HG03342 (cell line): Measurements from ENCODE around the gene MEST.
"Not testable (repeated sequence)": the region's sequence is repeated elsewhere in the genome, so short reads cannot be mapped to it uniquely, and the experiment has no call there.

Source experiments
- ATAC-seq: cut with Tn5 transposase; IDR thresholded peaks from one replicate; pipeline ENCODE4 v1.9.1; 2021; ENCODE audit warnings: mild to moderate bottlenecking, moderate library complexity; ENCODE audit not compliant: unreplicated experiment

The MEST gene

GRCh38 chr7:130491841-130492522 lies at the start of gene MEST:
Gene MEST (plus strand): TSS chr7:130492085. CDS start chr7:130492314, 229 bp downstream.
- no peak for ATAC-seq

GRCh38 chr7:130442601-130443000 lies 49.3 kb upstream of the MEST start:
- ATAC-seq = no peak

GRCh38 chr7:130444234-130444633 lies 47.7 kb upstream of the MEST start:
- ATAC-seq = no peak

- ATAC-seq = no peak
Measured at GRCh38 chr7:130444751-130445407, 47.0 kb upstream of the MEST start.

- ATAC-seq = no peak
Measured at GRCh38 chr7:130446259-130446658, 45.6 kb upstream of the MEST start.

GRCh38 chr7:130451344-130451743 lies 40.5 kb upstream of the MEST start:
- not testable (repeated sequence) for ATAC-seq

- ATAC-seq = no peak
Measured at GRCh38 chr7:130452951-130453350, 38.9 kb upstream of the MEST start.

GRCh38 chr7:130454959-130455358 lies 36.9 kb upstream of the MEST start:
- no peak for ATAC-seq

- ATAC-seq = no peak
Measured at GRCh38 chr7:130458257-130458656, 33.6 kb upstream of the MEST start.

- ATAC-seq = no peak
Measured at GRCh38 chr7:130461272-130461671, 30.6 kb upstream of the MEST start.

- no peak for ATAC-seq
Measured at GRCh38 chr7:130463553-130464434, 28.1 kb upstream of the MEST start.

GRCh38 chr7:130468612-130469011 lies 23.3 kb upstream of the MEST start:
- no peak for ATAC-seq

- no peak for ATAC-seq
Measured at GRCh38 chr7:130471974-130472373, 19.9 kb upstream of the MEST start.

- ATAC-seq = no peak
Measured at GRCh38 chr7:130473289-130473688, 18.6 kb upstream of the MEST start.

GRCh38 chr7:130473876-130474275 lies 18.0 kb upstream of the MEST start:
- no peak for ATAC-seq

- no peak for ATAC-seq
Measured at GRCh38 chr7:130475776-130476175, 16.1 kb upstream of the MEST start.

GRCh38 chr7:130476297-130477150 lies 15.4 kb upstream of the MEST start:
- ATAC-seq = no peak

GRCh38 chr7:130478991-130479390 lies 12.9 kb upstream of the MEST start:
- no peak for ATAC-seq

- ATAC-seq = no peak
Measured at GRCh38 chr7:130479716-130480400, 12.0 kb upstream of the MEST start.

GRCh38 chr7:130481898-130482297 lies 10.0 kb upstream of the MEST start:
- ATAC-seq = no peak
